MM.1S (cell line): ENCODE data around the gene IL1A.

Source experiments
- DNase-seq: peaks from one replicate; pipeline ENCODE4 v3.0.0-alpha.2; 2015
- H2AFZ ChIP-seq: fragments of 300-600 bp; sonication (generic); 2 replicates; pipeline ENCODE4 v1.6.0; 2016; ENCODE audit warnings: antibody characterized with exemption, low read length
- H3F3A ChIP-seq: fragments of 300-600 bp; sonication (generic); 2 replicates; pipeline ENCODE4 v1.6.1; 2016; ENCODE audit warnings: mild to moderate bottlenecking, antibody characterized with exemption, low read length, moderate library complexity, mixed read lengths; ENCODE audit not compliant: insufficient read depth
- H3K27ac ChIP-seq: fragments of 300-600 bp; sonication (generic); 2 replicates; pipeline ENCODE4 v1.5.1; 2016; ENCODE audit warnings: mild to moderate bottlenecking, low read length
- H3K27me3 ChIP-seq: fragments of 300-600 bp; sonication (generic); replicated peaks from 2 replicates; pipeline ENCODE4 v1.6.0; 2016; ENCODE audit warnings: low read length; ENCODE audit not compliant: insufficient read depth
- H3K36me3 ChIP-seq: fragments of 300-600 bp; sonication (generic); replicated peaks from 2 replicates; pipeline ENCODE4 v1.6.1; 2016; ENCODE audit warnings: mild to moderate bottlenecking, low read length, mixed read lengths; ENCODE audit not compliant: insufficient read depth
- H3K4me1 ChIP-seq: fragments of 300-600 bp; sonication (generic); 2 replicates; pipeline ENCODE4 v1.6.1; 2016; ENCODE audit warnings: low read length, mixed read lengths
- H3K4me2 ChIP-seq: fragments of 300-600 bp; sonication (generic); 2 replicates; pipeline ENCODE4 v1.6.0; 2016; ENCODE audit warnings: low read depth, low read length
- H3K4me3 ChIP-seq: fragments of 300-600 bp; sonication (generic); 2 replicates; pipeline ENCODE4 v1.5.1; 2016; ENCODE audit warnings: low read length, mixed read lengths
- H3K79me2 ChIP-seq: fragments of 300-600 bp; sonication (generic); 2 replicates; pipeline ENCODE4 v1.6.1; 2016; ENCODE audit warnings: mixed run types, low read length, mixed read lengths
- H3K9ac ChIP-seq: fragments of 300-600 bp; sonication (generic); 2 replicates; pipeline ENCODE4 v1.6.1; 2016; ENCODE audit warnings: low read length, mixed read lengths
- H3K9me2 ChIP-seq: fragments of 300-600 bp; sonication (generic); replicated peaks from 2 replicates; pipeline ENCODE4 v1.6.1; 2016; ENCODE audit warnings: mild to moderate bottlenecking, low read length, mixed read lengths; ENCODE audit not compliant: insufficient read depth
- H3K9me3 ChIP-seq: fragments of 300-600 bp; sonication (generic); replicated peaks from 2 replicates; pipeline ENCODE4 v1.6.1; 2016; ENCODE audit warnings: mild to moderate bottlenecking, low read length, mixed read lengths; ENCODE audit not compliant: insufficient read depth
- H4K20me1 ChIP-seq: fragments of 300-600 bp; sonication (generic); 2 replicates; pipeline ENCODE4 v1.6.1; 2016; ENCODE audit warnings: mild to moderate bottlenecking, low read length, moderate library complexity, mixed read lengths; ENCODE audit not compliant: insufficient read depth
- EZH2 ChIP-seq: fragments of 300-600 bp; sonication (generic); optimal IDR thresholded peaks from 2 replicates; pipeline ENCODE3; 2017; ENCODE audit warnings: low read depth, mild to moderate bottlenecking, antibody characterized with exemption, low read length, mixed read lengths
- EZH2phosphoT487 ChIP-seq: fragments of 300-600 bp; sonication (generic); IDR thresholded peaks from 2 replicates; pipeline ENCODE4 v1.6.1; 2018; ENCODE audit warnings: antibody characterized with exemption, low read length
- TF ChIP-seq, protein P1 (sequence below): fragments of 300-600 bp; sonication (generic); IDR thresholded peaks from 2 replicates; pipeline ENCODE4 v1.5.1; 2016; ENCODE audit warnings: antibody characterized with exemption, low read length, mixed read lengths

IL1A gene

DNA sequence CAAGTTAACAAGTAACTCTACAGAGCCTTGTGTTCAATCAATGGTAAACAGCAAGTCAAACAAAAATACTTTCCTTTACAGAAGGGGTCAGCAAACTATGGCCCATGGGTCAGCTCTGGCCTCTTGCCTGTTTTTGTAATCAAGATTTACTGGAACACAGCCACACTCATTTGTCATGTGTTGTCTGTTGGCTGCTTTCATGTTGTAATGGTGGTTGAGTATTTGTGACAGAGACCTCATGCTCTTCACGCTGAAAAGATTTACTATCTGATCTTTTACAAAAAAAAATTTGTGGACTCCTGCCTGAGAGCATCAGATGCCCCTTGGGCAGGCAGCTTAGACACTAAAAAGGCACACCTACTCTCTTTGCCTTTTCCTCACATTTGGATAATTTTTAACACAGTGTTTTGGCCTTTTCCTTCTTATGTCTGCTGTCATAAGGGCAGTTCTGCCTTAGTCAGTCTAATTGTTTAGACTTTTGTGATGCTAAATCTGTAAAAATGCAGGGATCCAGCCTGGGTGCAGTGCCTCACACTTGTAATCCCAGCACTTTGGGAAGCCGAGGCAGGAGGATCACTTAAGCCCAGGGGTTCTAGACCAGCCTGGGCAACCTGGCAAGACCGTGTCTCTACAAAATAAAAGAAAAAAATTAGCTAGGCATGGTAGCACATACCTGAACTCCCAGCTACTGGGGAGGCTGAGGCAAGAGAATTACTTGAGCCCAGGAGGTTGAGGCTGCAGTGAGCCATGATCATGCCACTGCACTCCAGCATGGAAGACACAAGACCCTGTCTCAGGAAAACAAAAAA, 34.0 kb upstream of the IL1A start:
- DNase-seq = no peak
- Histone ChIP-seq H3K9me2 (no peaks in the 10 kb centered on the region), H3F3A (no peaks in the 10 kb centered on the region), H3K9ac (no peak overlapping the region), H2AFZ (no peak overlapping the region), H3K27ac (no peak overlapping the region), H3K27me3 (no peaks in the 10 kb centered on the region), H3K4me3 (no peak overlapping the region), H3K79me2 (no peaks in the 10 kb centered on the region), H3K4me1 (no peaks in the 10 kb centered on the region), H3K9me3 (no peaks in the 10 kb centered on the region), H3K36me3 (no peaks in the 10 kb centered on the region), H4K20me1 (no peaks in the 10 kb centered on the region), H3K4me2 (no peak overlapping the region)
- no peak for TF ChIP-seq EZH2
- TF ChIP-seq, protein P1, sequence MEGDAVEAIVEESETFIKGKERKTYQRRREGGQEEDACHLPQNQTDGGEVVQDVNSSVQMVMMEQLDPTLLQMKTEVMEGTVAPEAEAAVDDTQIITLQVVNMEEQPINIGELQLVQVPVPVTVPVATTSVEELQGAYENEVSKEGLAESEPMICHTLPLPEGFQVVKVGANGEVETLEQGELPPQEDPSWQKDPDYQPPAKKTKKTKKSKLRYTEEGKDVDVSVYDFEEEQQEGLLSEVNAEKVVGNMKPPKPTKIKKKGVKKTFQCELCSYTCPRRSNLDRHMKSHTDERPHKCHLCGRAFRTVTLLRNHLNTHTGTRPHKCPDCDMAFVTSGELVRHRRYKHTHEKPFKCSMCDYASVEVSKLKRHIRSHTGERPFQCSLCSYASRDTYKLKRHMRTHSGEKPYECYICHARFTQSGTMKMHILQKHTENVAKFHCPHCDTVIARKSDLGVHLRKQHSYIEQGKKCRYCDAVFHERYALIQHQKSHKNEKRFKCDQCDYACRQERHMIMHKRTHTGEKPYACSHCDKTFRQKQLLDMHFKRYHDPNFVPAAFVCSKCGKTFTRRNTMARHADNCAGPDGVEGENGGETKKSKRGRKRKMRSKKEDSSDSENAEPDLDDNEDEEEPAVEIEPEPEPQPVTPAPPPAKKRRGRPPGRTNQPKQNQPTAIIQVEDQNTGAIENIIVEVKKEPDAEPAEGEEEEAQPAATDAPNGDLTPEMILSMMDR = no peak
- no peak for TF ChIP-seq EZH2phosphoT487

DNA sequence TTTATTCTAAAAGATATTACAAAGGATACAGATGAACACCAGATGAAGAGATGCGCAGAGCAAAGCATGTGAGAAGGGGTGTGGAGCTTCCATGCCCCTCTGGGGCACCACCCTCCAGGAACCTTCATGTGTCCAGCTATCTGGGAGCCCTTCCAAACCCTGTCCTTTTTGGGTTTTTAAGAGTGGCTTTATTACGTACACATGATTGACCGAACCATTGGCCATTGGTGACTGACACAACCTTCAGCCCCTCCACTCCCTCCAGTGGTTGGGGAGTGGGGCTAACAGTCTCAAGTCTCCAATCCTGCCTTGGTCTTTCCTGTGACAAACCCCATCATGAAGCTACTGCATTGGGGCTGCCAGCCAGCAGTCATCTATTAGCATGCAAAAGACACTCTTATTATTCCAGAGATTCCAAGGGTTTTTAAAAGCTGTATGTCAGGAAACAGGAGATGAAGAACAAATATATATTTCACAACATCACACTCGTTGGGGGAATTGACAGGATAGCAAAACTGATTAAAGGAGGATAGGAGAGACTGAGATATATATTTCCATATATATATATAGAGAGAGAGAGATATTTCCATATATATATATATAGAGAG, 32.9 kb upstream of the IL1A start:
- DNase-seq = no peak
- no peaks in the 10 kb centered on the region for H3K36me3 ChIP-seq
- H3K4me1 ChIP-seq = no peaks in the 10 kb centered on the region
- H3K27ac ChIP-seq = no peak overlapping the region
- H2AFZ ChIP-seq = no peak overlapping the region
- no peaks in the 10 kb centered on the region for H3K9me3 ChIP-seq
- H3K79me2 ChIP-seq = no peaks in the 10 kb centered on the region
- no peak overlapping the region for H3K4me2 ChIP-seq
- no peak overlapping the region for H3K4me3 ChIP-seq
- H3K9me2 ChIP-seq = no peaks in the 10 kb centered on the region
- H3K27me3 ChIP-seq = no peaks in the 10 kb centered on the region
- no peaks in the 10 kb centered on the region for H3F3A ChIP-seq
- TF ChIP-seq EZH2phosphoT487 (no peak), EZH2 (no peak)
- TF ChIP-seq, protein P1 = no peak
- no peak overlapping the region for H3K9ac ChIP-seq
- no peaks in the 10 kb centered on the region for H4K20me1 ChIP-seq

DNA sequence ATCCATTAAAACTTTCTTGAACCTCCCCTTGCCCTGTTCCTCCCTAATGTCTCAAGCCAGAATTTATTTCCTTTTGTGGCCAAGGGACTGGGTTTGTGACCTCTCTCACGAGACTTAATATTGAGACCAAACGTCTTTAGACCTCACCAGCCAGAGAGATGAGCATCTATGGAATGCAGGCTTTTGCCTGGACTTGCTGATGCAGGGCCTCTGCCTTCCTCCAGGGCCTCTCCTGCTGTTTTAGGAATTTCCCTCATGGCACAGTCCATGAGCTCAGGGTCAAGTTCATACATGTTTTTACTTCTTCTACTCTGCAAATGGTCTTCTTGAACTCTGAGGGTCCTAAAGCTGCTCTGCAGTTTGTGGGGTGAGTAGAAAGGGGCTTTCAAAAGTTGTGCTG, 30.0 kb upstream of the IL1A start:
- Histone ChIP-seq H3K9ac (no peak overlapping the region), H2AFZ (no peak overlapping the region), H3K27me3 (no peaks in the 10 kb centered on the region), H3K4me2 (no peak overlapping the region), H3K4me3 (no peak overlapping the region), H3F3A (no peaks in the 10 kb centered on the region), H3K9me3 (no peaks in the 10 kb centered on the region), H3K9me2 (no peaks in the 10 kb centered on the region), H3K4me1 (no peaks in the 10 kb centered on the region), H4K20me1 (no peaks in the 10 kb centered on the region), H3K27ac (no peak overlapping the region), H3K79me2 (no peaks in the 10 kb centered on the region), H3K36me3 (no peaks in the 10 kb centered on the region)
- DNase-seq = no peak
- TF ChIP-seq EZH2 (no peak), EZH2phosphoT487 (no peak)
- TF ChIP-seq, protein P1 = no peak
